Esophagus muscularis mucosa (tissue), 4 donors: ENCODE measurements around the gene SLC25A33. TPM values are rescaled to one million over a fixed set of nuclear protein-coding genes. Genes with fewer than 3 reads are reported as not detected.

Source experiments
- DNase-seq: peaks from one replicate; pipeline ENCODE4 v3.0.0-alpha.2; 2017; ENCODE audit errors: extremely low spot score
- H3K27ac ChIP-seq, 4 donors: fragments of 200-600 bp; sonication (generic); replicated peaks in 1 of 4; 1 replicate in 3 of 4; 2 replicates in 1 of 4; pipeline ENCODE4 v1.5.1; 2016 to 2019; ENCODE audit warnings: mild to moderate bottlenecking in 1 of 4
- H3K27me3 ChIP-seq, 4 donors: fragments of 200-600 bp; sonication (generic); one replicate each; pipeline versions ENCODE4 v1.5.1 to v1.6.0; 2016 to 2019
- H3K36me3 ChIP-seq, 4 donors: fragments of 200-600 bp; sonication (generic); one replicate each; pipeline ENCODE4 v1.5.1; 2016 to 2019
- H3K4me1 ChIP-seq, 4 donors: fragments of 200-600 bp; sonication (generic); one replicate each; pipeline ENCODE4 v1.5.1; 2016 to 2019
- H3K4me3 ChIP-seq, 4 donors: fragments of 200-600 bp; sonication (generic); 1 replicate in 2 of 4; 2 replicates in 2 of 4; pipeline ENCODE4 v1.5.1; 2016 to 2019; ENCODE audit warnings: mild to moderate bottlenecking in 4 of 4, moderate library complexity in 1 of 4
- H3K9me3 ChIP-seq, 4 donors: fragments of 200-600 bp; sonication (generic); 1 replicate in 3 of 4; 2 replicates in 1 of 4; pipeline ENCODE4 v1.5.1; 2016 to 2019
- CTCF ChIP-seq, 3 experiments: fragments of 200-600 bp in 2 of 3; fragments of 450-650 bp in 1 of 3; sonication (generic) in 2 of 3; IDR thresholded peaks; one replicate each; pipeline ENCODE4 v1.5.1; 2017 to 2019; ENCODE audit warnings: antibody characterized with exemption in 3 of 3, mild to moderate bottlenecking in 2 of 3, moderate library complexity in 1 of 3
- EP300 ChIP-seq: sonication (generic); formaldehyde crosslinking; IDR thresholded peaks from one replicate; pipeline ENCODE4 v1.6.1; 2017; ENCODE audit warnings: antibody characterized with exemption
- POLR2A ChIP-seq: fragments of 450-650 bp; IDR thresholded peaks from one replicate; pipeline ENCODE4 v1.6.1; 2017; ENCODE audit warnings: antibody characterized with exemption, moderate library complexity, mild to moderate bottlenecking, low read depth
- POLR2AphosphoS5 ChIP-seq, 2 donors: sonication (generic); formaldehyde crosslinking; IDR thresholded peaks; one replicate each; pipeline ENCODE4 v1.6.1; 2017; ENCODE audit warnings: antibody characterized with exemption in 2 of 2
- WGBS: methylation state at CpG from one replicate; pipeline ENCODE4 v1.1.5; 2018; 5-methylcytosine and 5-hydroxymethylcytosine counted together
- intact Hi-C: fragments of 100-400 bp; cut with DNase I; formaldehyde crosslinking; loops from one replicate; pipeline ENCODE4 v1.15.1; 2023
- total RNA-seq, 4 donors: library from RNA; depleted of rRNA; stranded (reverse); fragments of >200 nt; gene quantifications; one replicate each; pipeline versions ENCODE4 v1.1.0 to v1.2.1, GENCODE V29; 2016

The SLC25A33 gene
- total RNA-seq, 4 donors from 2014 or later: 5.1 to 15.6 (median 8.9) TPM

GRCh38 chr1:9537863-9538668 lies 1.2 kb upstream of the SLC25A33 start:
- intact Hi-C loops: no loop called here
- Histone ChIP-seq H3K27me3 (no peaks in the 10 kb centered on the region), H3K9me3 (no peaks in the 10 kb centered on the region), H3K4me3 (no peak overlapping the region), H3K27ac (peak overlapping the region; percentile 83 to 99 (median 98)), H3K36me3 (no peaks in the 10 kb centered on the region), H3K4me1 (peaks cover 15 to 36% (median 36%) of the 10 kb centered on the region in 4 donors)
- no peak for TF ChIP-seq POLR2AphosphoS5 (IDR thresholded peaks at IDR 0.05)
- TF ChIP-seq EP300: no peak
- no peak for TF ChIP-seq POLR2A
- TF ChIP-seq CTCF (IDR thresholded peaks at IDR 0.05): no peak
- no peak for DNase-seq
- WGBS: 74% methylated on average over 7 of the region's 7 CpGs

- TF ChIP-seq POLR2AphosphoS5 (IDR thresholded peaks at IDR 0.05) (no peak), EP300 (no peak), CTCF (IDR thresholded peaks at IDR 0.05) (no peak), POLR2A (no peak)
- DNase-seq: no peak
- no peaks in the 10 kb centered on the region for H3K9me3 ChIP-seq
- H3K27me3 ChIP-seq: no peaks in the 10 kb centered on the region
- H3K36me3 ChIP-seq: no peaks in the 10 kb centered on the region
- 76% methylated on average over 23 of the region's 23 CpGs for WGBS
- intact Hi-C loops: no loop called here
- peaks cover 15 to 39% (median 37%) of the 10 kb centered on the region in 4 donors for H3K4me1 ChIP-seq
- peak overlapping the region; percentile 80 to 94 (median 91) for H3K4me3 ChIP-seq
- peak overlapping the region; percentile 83 to 99 (median 98) for H3K27ac ChIP-seq
These were observed 548 bp upstream of the SLC25A33 start for GRCh38 chr1:9538669-9539164.

GRCh38 chr1:9539829-9540550 lies 725 bp downstream of the SLC25A33 start:
- Histone ChIP-seq H3K4me1 (peaks cover 15 to 44% (median 40%) of the 10 kb centered on the region in 4 donors), H3K36me3 (no peaks in the 10 kb centered on the region), H3K4me3 (peak overlapping the region; percentile 80 to 94 (median 91)), H3K9me3 (no peaks in the 10 kb centered on the region), H3K27me3 (no peaks in the 10 kb centered on the region), H3K27ac (peak overlapping the region; percentile 96 to 99 (median 98))
- intact Hi-C loops: no loop called here
- TF ChIP-seq POLR2AphosphoS5 (IDR thresholded peaks at IDR 0.05) (peak; percentile 45 to 51), CTCF (IDR thresholded peaks at IDR 0.05) (no peak), EP300 (no peak), POLR2A (no peak)
- DNase-seq: no peak
- 7% methylated on average over 27 of the region's 61 CpGs for WGBS

- TF ChIP-seq EP300 (no peak), POLR2A (no peak)
- WGBS: 10% methylated on average over 3 of the region's 3 CpGs
These were observed 3.2 kb downstream of the SLC25A33 start for GRCh38 chr1:9542430-9542829.

GRCh38 chr1:9544926-9545325 lies 5.7 kb downstream of the SLC25A33 start:
- Histone ChIP-seq H3K27me3 (no peaks in the 10 kb centered on the region), H3K36me3 (no peaks in the 10 kb centered on the region), H3K27ac (no peak overlapping the region), H3K9me3 (no peaks in the 10 kb centered on the region), H3K4me3 (no peak overlapping the region), H3K4me1 (peaks cover 21 to 53% (median 49%) of the 10 kb centered on the region in 4 donors)
- DNase-seq: no peak
- WGBS: 80% methylated on average over 3 of the region's 3 CpGs
- TF ChIP-seq CTCF (IDR thresholded peaks at IDR 0.05) (no peak), EP300 (no peak), POLR2AphosphoS5 (IDR thresholded peaks at IDR 0.05) (no peak), POLR2A (no peak)
- intact Hi-C loops: no loop called here

More at GRCh38 chr1:9542430-9542829, 3.2 kb downstream of the SLC25A33 start:
- Histone ChIP-seq H3K36me3 (no peaks in the 10 kb centered on the region), H3K9me3 (no peaks in the 10 kb centered on the region), H3K4me3 (peak overlapping the region in 3 of 4 donors; percentile 0 to 21 (median 19)), H3K4me1 (peaks cover 15 to 50% (median 46%) of the 10 kb centered on the region in 4 donors), H3K27ac (peak overlapping the region; percentile 50 to 75 (median 72)), H3K27me3 (no peaks in the 10 kb centered on the region)
- no peak for DNase-seq
- intact Hi-C loops: no loop called here
